Posterior cingulate gyrus (tissue), 11 donors: ENCODE results near the gene TMEM258.
A peak's percentile ranks its signal among the peaks of the same experiment; 100 is the strongest.

ENCODE experiments used
- DNase-seq, 10 donors: peaks; one replicate each; pipeline versions ENCODE4 v3.0.0 to v3.0.0-alpha.2; 2020 to 2021; ENCODE audit warnings: mixed read lengths in 3 of 10
- intact Hi-C: fragments of 100-400 bp; cut with DNase I; formaldehyde crosslinking; loops from one replicate; pipeline ENCODE4 v1.15.1; 2023

TMEM258 gene

GRCh38 chr11:61827571-61828378 is 35.4 kb upstream of the TMEM258 start, which contains the start of gene FADS2:
FADS2 (plus strand) TSS chr11:61828300; CDS start chr11:61828391, 91 bp downstream.
- peak; percentile 86 to 99 (median 98) for DNase-seq
- intact Hi-C loops = no loop called here

- intact Hi-C loops = no loop called here
- DNase-seq = peak in 4 of 10 donors; percentile 22 to 78 (median 57)
These were observed 34.7 kb upstream of the TMEM258 start for GRCh38 chr11:61826930-61827570.

DNA sequence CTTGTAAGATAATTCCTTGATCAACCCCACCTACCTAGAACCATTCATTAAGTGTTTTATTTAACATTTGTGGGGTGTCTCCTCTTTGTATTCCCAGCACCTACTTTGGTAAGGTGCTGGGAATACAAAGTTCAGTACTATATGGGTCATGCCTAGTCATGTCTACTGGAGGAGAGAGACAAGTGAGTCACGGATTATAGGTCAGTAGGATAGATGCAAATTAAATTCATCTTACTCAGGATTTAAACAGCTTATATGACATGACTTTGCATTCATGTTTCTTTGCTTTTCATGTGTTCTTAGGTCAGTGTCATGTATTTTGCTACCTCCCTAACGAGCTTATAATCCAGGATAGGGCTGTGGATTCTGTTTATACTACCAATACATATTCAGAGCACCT is 27.8 kb upstream of the TMEM258 start:
- intact Hi-C loops = no loop called here
- DNase-seq = no peak

DNA sequence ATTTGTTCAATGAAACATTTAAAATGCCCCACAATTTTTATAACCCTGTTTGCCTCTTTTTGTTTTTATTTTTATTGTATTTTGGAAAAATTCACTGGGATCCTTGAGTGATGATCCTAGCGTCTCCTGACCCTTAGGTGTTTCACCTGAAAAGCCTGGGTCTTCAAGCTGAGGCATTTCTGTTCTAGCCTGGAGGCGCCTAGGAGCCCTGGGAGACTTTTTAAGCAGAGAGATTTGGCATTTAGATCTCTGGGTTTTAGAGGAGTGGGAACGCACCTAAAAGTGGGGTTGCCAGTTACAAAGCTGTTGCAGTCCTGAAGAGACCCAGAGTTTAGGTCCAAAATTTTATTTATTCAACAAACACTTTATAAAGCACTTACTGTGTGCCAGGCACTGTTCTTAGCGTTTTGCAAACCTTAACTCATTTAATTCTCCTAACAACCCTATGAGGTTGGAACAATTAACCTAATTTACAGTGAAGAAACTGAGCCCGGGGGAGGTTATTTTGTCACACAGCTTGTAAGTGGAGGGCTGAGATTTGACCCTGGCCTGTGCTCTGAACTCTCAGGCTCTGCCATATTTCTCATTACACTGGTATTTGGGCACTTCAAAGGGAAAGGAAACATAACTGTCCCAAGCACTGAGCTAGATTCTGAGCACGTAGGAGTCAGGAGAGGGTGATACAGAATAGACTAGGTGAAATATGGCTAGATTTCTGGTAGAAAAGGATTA is 25.2 kb upstream of the TMEM258 start:
- intact Hi-C loops = loop anchor here (5.0 kb wide), 1 partner anchor 75 kb away; the partner anchor contains the start of gene FADS3

GRCh38 chr11:61816736-61817455 is 24.5 kb upstream of the TMEM258 start, which contains the start of gene FADS1:
FADS1 (minus strand) TSS chr11:61817003; CDS start chr11:61816929, 74 bp downstream.
- DNase-seq = peak; percentile 88 to 99 (median 96)
- intact Hi-C loops = loop anchor here (5.0 kb wide), 1 partner anchor 75 kb away; the partner anchor contains the start of gene FADS3

More for the DNA sequence above, 25.2 kb upstream of the TMEM258 start:
- no peak for DNase-seq

GRCh38 chr11:61815790-61816735 is 23.7 kb upstream of the TMEM258 start:
- DNase-seq = peak; percentile 50 to 93 (median 58)
- intact Hi-C loops = loop anchor here (5.0 kb wide), 1 partner anchor 76 kb away; the partner anchor contains the start of gene FADS3

GRCh38 chr11:61814958-61815789 is 22.8 kb upstream of the TMEM258 start:
- intact Hi-C loops = loop anchor here (5.0 kb wide), 1 partner anchor 77 kb away; the partner anchor contains the start of gene FADS3
- DNase-seq = peak; percentile 93 to 99 (median 96)

DNA sequence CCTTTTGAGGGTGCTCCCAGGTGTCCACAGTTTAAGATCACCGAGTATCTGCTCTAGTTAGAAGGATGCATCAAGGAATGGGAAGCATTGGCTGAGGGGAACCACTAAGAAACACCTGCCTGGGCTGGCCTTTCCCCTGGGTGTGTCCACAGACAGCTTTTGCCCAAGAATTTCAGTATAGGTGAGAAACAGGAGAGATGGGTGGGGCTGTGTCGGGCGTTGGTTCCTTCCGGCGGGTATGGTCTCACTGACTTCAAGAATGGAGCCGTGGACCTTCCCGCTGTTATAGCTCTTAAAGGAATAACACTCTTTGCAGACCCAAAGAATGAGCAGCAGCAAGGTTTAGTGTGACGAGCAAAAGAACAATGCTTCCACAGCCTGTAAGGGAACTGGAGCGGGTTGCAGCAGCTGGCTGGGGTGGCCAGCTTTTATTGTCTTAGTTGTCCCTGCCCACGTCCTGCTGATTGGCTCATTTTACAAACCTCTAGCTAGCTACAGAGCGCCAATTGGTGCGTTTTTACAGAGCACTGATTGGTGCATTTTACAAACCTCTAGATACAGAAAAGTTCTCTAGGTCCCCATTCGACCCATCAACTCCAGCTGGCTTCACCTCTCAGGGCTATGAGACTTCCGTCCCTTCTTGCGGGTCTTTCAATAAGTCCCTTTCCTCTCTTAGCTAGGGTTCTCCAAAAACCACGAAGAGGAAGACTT is 22.0 kb upstream of the TMEM258 start:
- intact Hi-C loops = no loop called here
- peak in 8 of 10 donors; percentile 50 to 93 (median 62) for DNase-seq

DNA sequence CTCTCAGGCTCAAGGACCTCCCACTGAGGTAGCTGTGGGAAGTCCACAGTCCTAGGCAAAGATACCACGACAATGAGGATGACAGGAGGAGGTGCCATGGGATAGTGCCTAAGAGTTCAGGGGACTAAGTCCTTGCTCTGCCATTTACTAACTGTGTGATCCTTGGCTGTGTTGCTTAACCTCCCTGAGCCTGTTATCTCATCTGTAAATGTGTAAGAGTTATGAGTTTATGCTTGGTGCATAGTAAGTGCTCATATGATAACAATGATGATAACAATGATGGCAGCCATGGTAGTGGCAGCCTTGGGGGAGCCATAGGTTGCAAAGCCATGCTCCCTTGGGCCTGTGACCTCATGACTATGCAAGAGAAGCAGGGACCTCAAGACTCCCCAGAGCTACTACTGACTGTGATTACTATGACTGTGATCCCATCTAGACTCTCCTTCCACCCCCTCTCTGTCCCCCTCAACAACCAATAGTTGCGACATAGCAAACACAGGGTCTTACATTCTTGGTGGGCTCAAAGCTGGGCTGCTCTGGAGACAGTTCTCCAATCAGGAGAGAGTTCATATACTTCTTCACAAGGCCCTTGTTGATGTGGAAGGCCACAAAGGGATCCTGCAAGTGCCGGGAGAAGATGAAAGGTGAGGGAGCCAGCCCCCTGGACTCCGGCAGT is 20.5 kb upstream of the TMEM258 start:
- peak in 1 of 10 donors; percentile 42 for DNase-seq
- intact Hi-C loops = no loop called here

GRCh38 chr11:61811831-61812230 is 19.4 kb upstream of the TMEM258 start:
- DNase-seq = peak in 1 of 10 donors; percentile 22
- intact Hi-C loops = no loop called here

DNA sequence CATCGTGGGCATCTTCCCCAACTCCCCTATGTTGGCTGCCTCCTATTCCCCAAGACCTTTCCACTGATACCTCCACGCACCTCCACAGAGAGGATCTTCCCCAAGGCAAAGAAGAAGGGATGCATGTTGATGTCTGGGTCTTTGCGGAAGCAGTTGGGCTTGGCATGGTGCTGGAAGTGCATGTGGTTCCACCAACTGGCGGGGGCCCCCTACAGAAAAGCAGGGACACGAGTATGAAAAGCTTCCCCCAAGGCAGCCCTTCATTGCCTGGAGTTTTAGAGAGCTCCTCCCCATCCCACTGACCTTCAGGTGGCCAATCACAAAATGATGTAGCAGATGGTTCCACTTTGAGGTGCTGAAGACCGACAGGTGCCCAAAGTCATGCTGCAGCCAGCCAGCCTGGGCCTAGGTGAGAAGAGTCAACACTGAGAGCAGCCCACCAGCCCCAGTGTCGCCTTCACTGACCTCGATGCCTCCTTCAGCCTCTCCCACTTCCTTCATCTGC is 18.3 kb upstream of the TMEM258 start:
- intact Hi-C loops = no loop called here

GRCh38 chr11:61806785-61807184 is 14.4 kb upstream of the TMEM258 start:
- intact Hi-C loops = no loop called here
- DNase-seq = no peak

More for the DNA sequence above, 18.3 kb upstream of the TMEM258 start:
- peak in 1 of 10 donors; percentile 72 for DNase-seq

DNA sequence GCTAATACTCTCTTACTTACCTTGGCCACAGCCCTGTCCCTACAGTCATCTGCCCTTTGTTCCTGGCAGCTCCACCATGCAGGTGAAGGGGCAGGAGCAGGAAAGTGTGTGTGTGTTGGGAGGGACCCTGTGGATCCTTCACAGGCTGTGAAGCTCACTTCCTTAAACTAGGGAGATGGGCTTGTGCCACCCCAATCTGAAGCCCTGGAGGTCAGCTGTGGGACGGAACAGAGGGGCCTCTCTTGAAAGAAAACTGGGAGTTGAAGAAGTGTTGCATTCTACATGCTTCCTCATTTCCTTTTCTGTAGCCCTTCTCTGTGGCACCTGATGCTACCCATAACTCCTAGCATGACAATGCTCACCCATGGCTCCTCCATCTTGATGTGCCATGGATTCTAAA is 12.7 kb upstream of the TMEM258 start:
- no peak for DNase-seq
- intact Hi-C loops = no loop called here

- DNase-seq = no peak
- intact Hi-C loops = loop anchor here (5.0 kb wide), 1 partner anchor 48 kb away; no protein-coding TSS in a partner anchor
These were observed 11.7 kb upstream of the TMEM258 start for GRCh38 chr11:61803889-61804647.

DNA sequence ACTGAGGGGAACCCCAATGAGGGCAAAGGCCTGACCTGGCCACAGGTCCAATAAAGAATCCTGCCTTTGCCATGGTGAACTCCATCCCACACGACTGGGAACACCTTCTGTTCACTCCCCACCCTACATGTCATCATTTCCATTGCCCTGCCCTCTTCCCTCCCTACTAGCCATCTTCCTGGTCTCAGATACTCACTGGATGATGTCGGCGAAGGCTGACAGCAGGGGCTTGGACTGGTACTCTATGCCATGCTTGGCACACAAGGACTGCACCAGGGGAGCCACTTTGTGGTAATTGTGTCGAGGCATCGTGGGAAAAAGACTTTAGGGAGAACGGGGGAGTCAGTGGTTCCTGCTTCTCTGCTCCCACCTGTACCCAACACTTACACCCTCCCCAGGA is 10.2 kb upstream of the TMEM258 start:
- intact Hi-C loops = loop anchor here (5.0 kb wide), 1 partner anchor 50 kb away; no protein-coding TSS in a partner anchor
- DNase-seq = no peak
